Liver (tissue), 9 donors: ENCODE measurements around the gene IQSEC1. TPM values are rescaled to one million over a fixed set of nuclear protein-coding genes. Genes with fewer than 3 reads are reported as not detected.

ENCODE experiments used
- DNase-seq: peaks from one replicate; pipeline ENCODE4 v3.0.0-alpha.2; 2017; ENCODE audit warnings: low spot score
- H3K27ac ChIP-seq, 2 donors: one replicate each; pipeline ENCODE4 v1.7.0; 2013; ENCODE audit warnings: inconsistent platforms in 2 of 2, low read length in 2 of 2, control low read depth in 1 of 2, low read depth in 1 of 2, mild to moderate bottlenecking in 1 of 2
- H3K27me3 ChIP-seq, 4 donors: one replicate each; pipeline versions ENCODE4 v1.6.1 to v1.7.0; 2013; ENCODE audit warnings: low read length in 3 of 4, inconsistent platforms in 1 of 4, mild to moderate bottlenecking in 1 of 4, moderate library complexity in 1 of 4; ENCODE audit not compliant: control insufficient read depth in 4 of 4, insufficient read depth in 4 of 4
- H3K36me3 ChIP-seq, 4 donors: one replicate each; pipeline versions ENCODE4 v1.6.1 to v1.7.0; 2013; ENCODE audit warnings: low read length in 3 of 4, mild to moderate bottlenecking in 3 of 4, low read depth in 1 of 4, moderate library complexity in 1 of 4; ENCODE audit not compliant: control insufficient read depth in 4 of 4, insufficient read depth in 3 of 4
- H3K4me1 ChIP-seq, 4 donors: one replicate each; pipeline versions ENCODE4 v1.6.1 to v1.7.0; 2013; ENCODE audit warnings: low read length in 3 of 4, mild to moderate bottlenecking in 3 of 4, moderate library complexity in 1 of 4; ENCODE audit not compliant: control insufficient read depth in 4 of 4, insufficient read depth in 4 of 4
- H3K4me3 ChIP-seq, 3 donors: one replicate each; pipeline versions ENCODE4 v1.6.1 to v1.7.0; 2013; ENCODE audit warnings: low read length in 3 of 3, control low read depth in 1 of 3, low read depth in 1 of 3, mild to moderate bottlenecking in 1 of 3
- H3K9ac ChIP-seq, 2 donors: one replicate each; pipeline ENCODE4 v1.7.0; 2013; ENCODE audit warnings: low read length in 2 of 2, mild to moderate bottlenecking in 2 of 2, moderate library complexity in 2 of 2, control low read depth in 1 of 2, low read depth in 1 of 2
- H3K9me3 ChIP-seq, 4 donors: one replicate each; pipeline versions ENCODE4 v1.6.1 to v1.7.0; 2013; ENCODE audit warnings: low read length in 3 of 4; ENCODE audit not compliant: control insufficient read depth in 4 of 4
- ATF3 ChIP-seq: IDR thresholded peaks from 2 replicates; pipeline ENCODE4 v1.6.1; 2016; ENCODE audit warnings: antibody characterized with exemption
- EGR1 ChIP-seq, 2 donors: IDR thresholded peaks; 2 replicates each; pipeline ENCODE4 v1.6.1; 2016 to 2018; ENCODE audit warnings: antibody characterized with exemption in 2 of 2, low read depth in 2 of 2
- FOXA1 ChIP-seq: IDR thresholded peaks from 2 replicates; pipeline ENCODE4 v1.6.1; 2016; ENCODE audit warnings: antibody characterized with exemption
- FOXA2 ChIP-seq: IDR thresholded peaks from 2 replicates; pipeline ENCODE4 v1.6.1; 2016; ENCODE audit warnings: antibody characterized with exemption
- GABPA ChIP-seq, 2 donors: IDR thresholded peaks in 1 of 2; conservative IDR thresholded peaks in 1 of 2; 2 replicates each; pipeline ENCODE4 v1.6.1; 2016; ENCODE audit warnings: antibody characterized with exemption in 2 of 2, mild to moderate bottlenecking in 1 of 2, moderate library complexity in 1 of 2
- HNF4A ChIP-seq, 2 donors: conservative IDR thresholded peaks; 2 replicates each; pipeline ENCODE4 v1.6.1; 2016; ENCODE audit warnings: antibody characterized with exemption in 2 of 2, mild to moderate bottlenecking in 2 of 2
- HNF4G ChIP-seq: IDR thresholded peaks from 2 replicates; pipeline ENCODE4 v1.6.1; 2016; ENCODE audit warnings: antibody characterized with exemption
- JUND ChIP-seq, 2 donors: IDR thresholded peaks; 2 replicates each; pipeline ENCODE4 v1.6.1; 2016; ENCODE audit warnings: antibody characterized with exemption in 2 of 2
- MAX ChIP-seq: IDR thresholded peaks from 2 replicates; pipeline ENCODE4 v1.6.1; 2016; ENCODE audit warnings: antibody characterized with exemption
- NR2F2 ChIP-seq: IDR thresholded peaks from 2 replicates; pipeline ENCODE4 v1.6.1; 2016; ENCODE audit warnings: antibody characterized with exemption
- RAD21 ChIP-seq, 2 donors: IDR thresholded peaks; 2 replicates each; pipeline ENCODE4 v1.6.1; 2016; ENCODE audit warnings: antibody characterized with exemption in 2 of 2, mild to moderate bottlenecking in 2 of 2
- RXRA ChIP-seq, 2 donors: IDR thresholded peaks; 2 replicates each; pipeline ENCODE4 v1.6.1; 2017 to 2018; ENCODE audit warnings: antibody characterized with exemption in 2 of 2, mild to moderate bottlenecking in 1 of 2
- SP1 ChIP-seq: IDR thresholded peaks from 2 replicates; pipeline ENCODE4 v1.6.1; 2018; ENCODE audit warnings: antibody characterized with exemption, mild to moderate bottlenecking
- YY1 ChIP-seq: IDR thresholded peaks from 2 replicates; pipeline ENCODE4 v1.6.1; 2016; ENCODE audit warnings: antibody characterized with exemption, mild to moderate bottlenecking
- WGBS: extraction: QIAGEN DNeasy Blood & Tissue Kit; methylation state at CpG from one replicate; pipeline ENCODE4 v1.1.7; 2013; 5-methylcytosine and 5-hydroxymethylcytosine counted together
- polyA plus RNA-seq, 2 donors: library from polyadenylated mRNA; stranded (reverse) in 1 of 2; unstranded in 1 of 2; fragments of 200-250 nt in 1 of 2; fragments of >200 nt in 1 of 2; fragmentation: Nextera tagmentation in 1 of 2; extraction: Ambion mirVana in 1 of 2; gene quantifications; one replicate each; pipeline versions ENCODE4 v1.2.1 to v1.2.3, GENCODE V29; 2013 to 2015
- total RNA-seq, 2 donors: library from RNA; depleted of rRNA; stranded (reverse); fragments of >200 nt; gene quantifications; one replicate each; pipeline ENCODE4 v1.2.3, GENCODE V29; 2014
- TF ChIP-seq, protein P1 (sequence below): IDR thresholded peaks from 2 replicates; pipeline ENCODE4 v1.6.1; 2016; ENCODE audit warnings: antibody characterized with exemption, mild to moderate bottlenecking
- TF ChIP-seq, protein P2 (sequence below): fragments of 150-350 bp; IDR thresholded peaks from 2 replicates; pipeline ENCODE4 v1.5.1; 2017; ENCODE audit warnings: improper control_type of control experiment, low read depth, low read length; ENCODE audit not compliant: missing input control
- donor health status: healthy.
- donor health status: healthy.
- donor health status: healthy.
- donor health status: healthy.
- donor health status: healthy.

The IQSEC1 gene
- total and polyA plus RNA-seq, 4 donors, result 12.7 to 56.0 (median 36.2) TPM

GRCh38 chr3:12979151-12979946 is 93.9 kb downstream of the IQSEC1 start:
- Histone ChIP-seq H3K9me3 (no peaks in the 10 kb centered on the region), H3K4me1 (peaks cover 0 to 9% (median 6%) of the 10 kb centered on the region in 4 donors), H3K4me3 (no peak overlapping the region), H3K27ac (no peak overlapping the region), H3K27me3 (no peaks in the 10 kb centered on the region), H3K9ac (no peak overlapping the region), H3K36me3 (no peaks in the 10 kb centered on the region)
- WGBS, result 92% methylated on average over 20 of the region's 20 CpGs
- no peak for DNase-seq
- TF ChIP-seq MAX (no peak), RAD21 (IDR thresholded peaks at IDR 0.05) (no peak), FOXA2 (no peak), HNF4A (conservative IDR thresholded peaks at IDR 0.05) (no peak), SP1 (no peak), HNF4G (no peak), YY1 (no peak), RXRA (IDR thresholded peaks at IDR 0.05) (no peak), NR2F2 (no peak), ATF3 (no peak), FOXA1 (no peak), EGR1 (IDR thresholded peaks at IDR 0.05; ENCODE audit: low read depth in 2 of 2) (no peak), GABPA (IDR thresholded peaks at IDR 0.05 in 1 of 2, conservative IDR thresholded peaks at IDR 0.05 in 1 of 2) (no peak), JUND (IDR thresholded peaks at IDR 0.05) (no peak)
- TF ChIP-seq, protein P1, sequence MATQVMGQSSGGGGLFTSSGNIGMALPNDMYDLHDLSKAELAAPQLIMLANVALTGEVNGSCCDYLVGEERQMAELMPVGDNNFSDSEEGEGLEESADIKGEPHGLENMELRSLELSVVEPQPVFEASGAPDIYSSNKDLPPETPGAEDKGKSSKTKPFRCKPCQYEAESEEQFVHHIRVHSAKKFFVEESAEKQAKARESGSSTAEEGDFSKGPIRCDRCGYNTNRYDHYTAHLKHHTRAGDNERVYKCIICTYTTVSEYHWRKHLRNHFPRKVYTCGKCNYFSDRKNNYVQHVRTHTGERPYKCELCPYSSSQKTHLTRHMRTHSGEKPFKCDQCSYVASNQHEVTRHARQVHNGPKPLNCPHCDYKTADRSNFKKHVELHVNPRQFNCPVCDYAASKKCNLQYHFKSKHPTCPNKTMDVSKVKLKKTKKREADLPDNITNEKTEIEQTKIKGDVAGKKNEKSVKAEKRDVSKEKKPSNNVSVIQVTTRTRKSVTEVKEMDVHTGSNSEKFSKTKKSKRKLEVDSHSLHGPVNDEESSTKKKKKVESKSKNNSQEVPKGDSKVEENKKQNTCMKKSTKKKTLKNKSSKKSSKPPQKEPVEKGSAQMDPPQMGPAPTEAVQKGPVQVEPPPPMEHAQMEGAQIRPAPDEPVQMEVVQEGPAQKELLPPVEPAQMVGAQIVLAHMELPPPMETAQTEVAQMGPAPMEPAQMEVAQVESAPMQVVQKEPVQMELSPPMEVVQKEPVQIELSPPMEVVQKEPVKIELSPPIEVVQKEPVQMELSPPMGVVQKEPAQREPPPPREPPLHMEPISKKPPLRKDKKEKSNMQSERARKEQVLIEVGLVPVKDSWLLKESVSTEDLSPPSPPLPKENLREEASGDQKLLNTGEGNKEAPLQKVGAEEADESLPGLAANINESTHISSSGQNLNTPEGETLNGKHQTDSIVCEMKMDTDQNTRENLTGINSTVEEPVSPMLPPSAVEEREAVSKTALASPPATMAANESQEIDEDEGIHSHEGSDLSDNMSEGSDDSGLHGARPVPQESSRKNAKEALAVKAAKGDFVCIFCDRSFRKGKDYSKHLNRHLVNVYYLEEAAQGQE, result no peak
- TF ChIP-seq, protein P2, sequence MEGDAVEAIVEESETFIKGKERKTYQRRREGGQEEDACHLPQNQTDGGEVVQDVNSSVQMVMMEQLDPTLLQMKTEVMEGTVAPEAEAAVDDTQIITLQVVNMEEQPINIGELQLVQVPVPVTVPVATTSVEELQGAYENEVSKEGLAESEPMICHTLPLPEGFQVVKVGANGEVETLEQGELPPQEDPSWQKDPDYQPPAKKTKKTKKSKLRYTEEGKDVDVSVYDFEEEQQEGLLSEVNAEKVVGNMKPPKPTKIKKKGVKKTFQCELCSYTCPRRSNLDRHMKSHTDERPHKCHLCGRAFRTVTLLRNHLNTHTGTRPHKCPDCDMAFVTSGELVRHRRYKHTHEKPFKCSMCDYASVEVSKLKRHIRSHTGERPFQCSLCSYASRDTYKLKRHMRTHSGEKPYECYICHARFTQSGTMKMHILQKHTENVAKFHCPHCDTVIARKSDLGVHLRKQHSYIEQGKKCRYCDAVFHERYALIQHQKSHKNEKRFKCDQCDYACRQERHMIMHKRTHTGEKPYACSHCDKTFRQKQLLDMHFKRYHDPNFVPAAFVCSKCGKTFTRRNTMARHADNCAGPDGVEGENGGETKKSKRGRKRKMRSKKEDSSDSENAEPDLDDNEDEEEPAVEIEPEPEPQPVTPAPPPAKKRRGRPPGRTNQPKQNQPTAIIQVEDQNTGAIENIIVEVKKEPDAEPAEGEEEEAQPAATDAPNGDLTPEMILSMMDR, result no peak

DNA sequence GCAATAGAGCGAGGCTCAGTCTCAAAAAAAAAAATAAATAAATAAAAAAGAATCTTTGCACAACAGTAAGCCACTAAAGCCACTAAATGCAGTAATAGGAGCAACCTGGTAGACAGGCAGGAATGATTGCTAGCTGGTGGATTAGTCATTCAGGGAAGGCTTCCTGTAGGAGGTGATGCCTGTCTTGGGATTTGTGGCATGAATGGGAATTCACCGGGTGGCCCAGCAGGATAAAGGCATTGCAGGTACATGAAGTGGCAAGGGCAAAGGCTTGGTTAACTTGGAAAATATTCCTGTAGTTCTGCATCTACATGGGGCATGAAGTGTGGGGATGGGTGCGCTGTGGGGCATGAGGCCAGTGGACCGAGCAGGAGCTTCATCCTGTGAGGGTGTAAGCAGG is 94.5 kb downstream of the IQSEC1 start:
- Histone ChIP-seq H3K9ac (no peak overlapping the region), H3K4me1 (peaks cover 0 to 2% (median under 1%) of the 10 kb centered on the region in 4 donors), H3K4me3 (no peak overlapping the region), H3K36me3 (no peaks in the 10 kb centered on the region), H3K9me3 (no peaks in the 10 kb centered on the region), H3K27ac (no peak overlapping the region), H3K27me3 (no peaks in the 10 kb centered on the region)
- TF ChIP-seq YY1, result no peak
- TF ChIP-seq, protein P1, result no peak
- TF ChIP-seq, protein P2, result no peak
- TF ChIP-seq FOXA1, result no peak
- TF ChIP-seq RAD21 (IDR thresholded peaks at IDR 0.05), result no peak
- no peak for TF ChIP-seq SP1
- TF ChIP-seq HNF4A (conservative IDR thresholded peaks at IDR 0.05), result no peak
- DNase-seq, result no peak
- WGBS, result 96% methylated on average over 4 of the region's 4 CpGs
